Stimulated activated CD8-positive, alpha-beta memory T cell treated with anti-CD3 and anti-CD28 coated beads, Interleukin-12 subunit alpha, Interleukin-12 subunit beta, amount 100 ng/mL, for 24 hours (primary cell): ENCODE data around the gene DOK3.
"Not testable (repeated sequence)": the region's sequence is repeated elsewhere in the genome, so short reads cannot be mapped to it uniquely, and the experiment has no call there.

Source experiments
- DNase-seq: peaks from one replicate; pipeline ENCODE4 v3.0.0-alpha.2; 2020; ENCODE audit errors: extremely low read depth

DOK3 gene

GRCh38 chr5:177535125-177535524 lies 25.5 kb upstream of the DOK3 start:
- DNase-seq, result no peak

GRCh38 chr5:177534433-177534832 lies 24.8 kb upstream of the DOK3 start:
- not testable (repeated sequence) for DNase-seq

- DNase-seq, result no peak
Observed at GRCh38 chr5:177531209-177531940, 21.7 kb upstream of the DOK3 start.

- DNase-seq, result no peak
Observed at GRCh38 chr5:177530638-177531037, 21.0 kb upstream of the DOK3 start.

GRCh38 chr5:177529247-177530203 lies 19.9 kb upstream of the DOK3 start:
- DNase-seq, result no peak

- DNase-seq, result no peak
Observed at GRCh38 chr5:177528631-177529030, 19.0 kb upstream of the DOK3 start.

GRCh38 chr5:177527595-177527994 lies 18.0 kb upstream of the DOK3 start:
- no peak for DNase-seq

- no peak for DNase-seq
Observed at GRCh38 chr5:177526791-177527190, 17.2 kb upstream of the DOK3 start.

- DNase-seq, result no peak
Observed at GRCh38 chr5:177526191-177526590, 16.6 kb upstream of the DOK3 start.

GRCh38 chr5:177524941-177525655 lies 15.5 kb upstream of the DOK3 start:
- no peak for DNase-seq

GRCh38 chr5:177524539-177524900 lies 14.9 kb upstream of the DOK3 start:
- no peak for DNase-seq

- DNase-seq, result no peak
Observed at GRCh38 chr5:177523711-177524538, 14.3 kb upstream of the DOK3 start.

- DNase-seq, result no peak
Observed at GRCh38 chr5:177520916-177521513, 11.4 kb upstream of the DOK3 start.

- no peak for DNase-seq
Observed at GRCh38 chr5:177520271-177520670, 10.6 kb upstream of the DOK3 start.

- DNase-seq, result no peak
Observed at GRCh38 chr5:177519463-177520235, 10.0 kb upstream of the DOK3 start.

- DNase-seq, result peak; percentile 85
Observed at GRCh38 chr5:177516601-177517568, 7.3 kb upstream of the DOK3 start, which contains the start of gene DDX41. Gene DDX41 (minus strand): TSS chr5:177516961. CDS start chr5:177516945, 16 bp downstream.

GRCh38 chr5:177515580-177515979 lies 6.0 kb upstream of the DOK3 start:
- DNase-seq, result no peak

GRCh38 chr5:177514541-177514940 lies 4.9 kb upstream of the DOK3 start:
- no peak for DNase-seq

GRCh38 chr5:177513500-177513899 lies 3.9 kb upstream of the DOK3 start:
- no peak for DNase-seq
